GM19043 (cell line): Measurements from ENCODE around the gene POLH.
"Not testable (repeated sequence)": the region's sequence is repeated elsewhere in the genome, so short reads cannot be mapped to it uniquely, and the experiment has no call there.

Experiments used
- ATAC-seq: cut with Tn5 transposase; IDR thresholded peaks from one replicate; pipeline ENCODE4 v1.9.1; 2021; ENCODE audit warnings: low read depth; ENCODE audit not compliant: unreplicated experiment

The POLH gene

GRCh38 chr6:43575772-43576551 lies at the start of gene POLH, which contains the start of gene XPO5:
POLH (plus strand) TSS chr6:43576185; CDS start chr6:43582320, 6,135 bp downstream.
XPO5 (minus strand) TSS chr6:43576038; CDS start chr6:43575864, 174 bp downstream.
- peak; percentile 91 for ATAC-seq

- ATAC-seq: no peak
Measured at GRCh38 chr6:43532201-43532600, 43.8 kb upstream of the POLH start.

GRCh38 chr6:43538986-43539385 lies 37.0 kb upstream of the POLH start:
- not testable (repeated sequence) for ATAC-seq

- ATAC-seq: not testable (repeated sequence)
Measured at GRCh38 chr6:43539409-43539808, 36.6 kb upstream of the POLH start.

- ATAC-seq: no peak
Measured at GRCh38 chr6:43540507-43540906, 35.5 kb upstream of the POLH start.

GRCh38 chr6:43541774-43542471 lies 34.1 kb upstream of the POLH start:
- no peak for ATAC-seq

GRCh38 chr6:43544461-43544860 lies 31.5 kb upstream of the POLH start:
- no peak for ATAC-seq

GRCh38 chr6:43547222-43547621 lies 28.8 kb upstream of the POLH start:
- no peak for ATAC-seq

- ATAC-seq: not testable (repeated sequence)
Measured at GRCh38 chr6:43557620-43558019, 18.4 kb upstream of the POLH start.

GRCh38 chr6:43559328-43559727 lies 16.7 kb upstream of the POLH start:
- no peak for ATAC-seq

GRCh38 chr6:43570876-43571441 lies 5.0 kb upstream of the POLH start:
- no peak for ATAC-seq

- no peak for ATAC-seq
Measured at GRCh38 chr6:43572015-43572414, 4.0 kb upstream of the POLH start.

- ATAC-seq: peak; percentile 5
Measured at GRCh38 chr6:43575105-43575771, 747 bp upstream of the POLH start.

GRCh38 chr6:43578748-43579147 lies 2.8 kb downstream of the POLH start:
- no peak for ATAC-seq

GRCh38 chr6:43579171-43579570 lies 3.2 kb downstream of the POLH start:
- ATAC-seq: no peak

GRCh38 chr6:43582911-43583310 lies 6.9 kb downstream of the POLH start:
- no peak for ATAC-seq

- no peak for ATAC-seq
Measured at GRCh38 chr6:43584892-43585570, 9.0 kb downstream of the POLH start.

- no peak for ATAC-seq
Measured at GRCh38 chr6:43588194-43588593, 12.2 kb downstream of the POLH start.

GRCh38 chr6:43589564-43589963 lies 13.6 kb downstream of the POLH start:
- ATAC-seq: not testable (repeated sequence)

- no peak for ATAC-seq
Measured at GRCh38 chr6:43593938-43594337, 18.0 kb downstream of the POLH start.
